Loucy (cell line): Measurements from ENCODE around the gene BTBD9.

Experiments
- H2AFZ ChIP-seq: fragments of 200-600 bp; sonication (generic); 2 replicates; pipeline ENCODE4 v1.6.0; 2016; ENCODE audit warnings: antibody characterized with exemption, mild to moderate bottlenecking, low read length, moderate library complexity
- H3F3A ChIP-seq: fragments of 200-600 bp; 2 replicates; pipeline ENCODE4 v1.6.0; 2016; ENCODE audit warnings: antibody characterized with exemption, low read depth, mild to moderate bottlenecking
- H3K27me3 ChIP-seq: fragments of 200-600 bp; sonication (generic); 2 replicates; pipeline ENCODE4 v1.6.1; 2014; ENCODE audit warnings: low read length, mild to moderate bottlenecking; ENCODE audit not compliant: insufficient read depth, poor library complexity, severe bottlenecking
- H3K36me3 ChIP-seq: fragments of 200-600 bp; sonication (generic); 2 replicates; pipeline ENCODE4 v1.6.1; 2016; ENCODE audit warnings: low read length; ENCODE audit not compliant: insufficient read depth
- H3K4me1 ChIP-seq: fragments of 200-600 bp; sonication (generic); 2 replicates; pipeline ENCODE4 v1.5.1; 2014; ENCODE audit warnings: low read length, mild to moderate bottlenecking; ENCODE audit not compliant: insufficient read depth, poor library complexity, severe bottlenecking
- H3K4me2 ChIP-seq: fragments of 200-600 bp; sonication (generic); 2 replicates; pipeline ENCODE4 v1.6.0; 2014; ENCODE audit warnings: antibody characterized with exemption, low read length, low read depth, mild to moderate bottlenecking; ENCODE audit not compliant: poor library complexity, severe bottlenecking
- H3K4me3 ChIP-seq: fragments of 200-600 bp; sonication (generic); 2 replicates; pipeline ENCODE4 v1.5.1; 2014; ENCODE audit warnings: low read length, mild to moderate bottlenecking, mixed read lengths; ENCODE audit not compliant: poor library complexity, severe bottlenecking
- H3K79me2 ChIP-seq: fragments of 200-600 bp; sonication (generic); 2 replicates; pipeline ENCODE4 v1.6.1; 2014; ENCODE audit warnings: low read length; ENCODE audit not compliant: insufficient read depth
- H3K9ac ChIP-seq: fragments of 200-600 bp; sonication (generic); 2 replicates; pipeline ENCODE4 v1.6.0; 2014; ENCODE audit warnings: mild to moderate bottlenecking, low read depth, low read length, moderate library complexity; ENCODE audit not compliant: poor library complexity, severe bottlenecking
- H3K9me2 ChIP-seq: fragments of 200-600 bp; sonication (generic); replicated peaks from 2 replicates; pipeline ENCODE4 v1.6.1; 2016; ENCODE audit warnings: low read depth, low read length, mixed read lengths
- H3K9me3 ChIP-seq: fragments of 200-600 bp; sonication (generic); 2 replicates; pipeline ENCODE4 v1.6.1; 2014; ENCODE audit warnings: mild to moderate bottlenecking, antibody characterized with exemption, low read length, low read depth; ENCODE audit not compliant: insufficient read depth
- H4K20me1 ChIP-seq: fragments of 200-600 bp; sonication (generic); 2 replicates; pipeline ENCODE4 v1.6.0; 2014; ENCODE audit warnings: antibody characterized with exemption, low read length, mild to moderate bottlenecking; ENCODE audit not compliant: insufficient read depth, poor library complexity, severe bottlenecking
- CTCF ChIP-seq: fragments of 200-600 bp; sonication (generic); conservative IDR thresholded peaks from 2 replicates; pipeline ENCODE4 v1.5.1; 2014; ENCODE audit warnings: mild to moderate bottlenecking, antibody characterized with exemption, low read length
- EZH2phosphoT487 ChIP-seq: fragments of 200-600 bp; IDR thresholded peaks from 2 replicates; pipeline ENCODE4 v1.6.1; 2018; ENCODE audit warnings: antibody characterized with exemption, mild to moderate bottlenecking, moderate library complexity, borderline replicate concordance

The BTBD9 gene

GRCh38 chr6:38587766-38588362 is 51.9 kb downstream of the BTBD9 start:
- Histone ChIP-seq H3K9me2 (no peaks in the 10 kb centered on the region), H3K9ac (no peak overlapping the region), H3K27me3 (no peaks in the 10 kb centered on the region), H3F3A (no peaks in the 10 kb centered on the region), H3K9me3 (no peaks in the 10 kb centered on the region), H3K36me3 (peaks cover 11% of the 10 kb centered on the region; the same call in 1 of the 2 replicates), H2AFZ (no peak overlapping the region), H3K4me3 (no peak overlapping the region), H4K20me1 (no peaks in the 10 kb centered on the region), H3K4me1 (no peaks in the 10 kb centered on the region), H3K4me2 (no peak overlapping the region), H3K79me2 (no peaks in the 10 kb centered on the region)
- TF ChIP-seq CTCF, result no peak
- TF ChIP-seq EZH2phosphoT487, result no peak

DNA sequence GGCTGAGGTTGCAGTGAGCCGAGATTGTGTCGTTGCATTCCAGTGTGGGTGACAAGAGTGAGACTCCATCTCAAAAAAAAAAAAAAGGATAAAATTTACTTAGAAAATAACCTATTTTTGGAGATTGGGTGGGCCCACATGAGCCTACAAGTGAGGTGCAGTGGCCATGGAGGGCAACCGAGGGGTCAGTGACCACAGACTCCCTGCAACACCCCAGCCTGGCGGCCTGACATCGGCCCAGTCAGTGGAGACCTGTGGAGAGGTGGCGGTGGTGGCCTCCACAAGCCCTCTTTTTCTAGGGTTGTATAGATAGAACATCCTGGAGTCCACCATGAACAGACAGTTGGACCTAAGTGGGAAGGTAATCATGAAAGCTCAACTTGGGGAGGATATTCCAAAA is 52.7 kb downstream of the BTBD9 start:
- Histone ChIP-seq H3K9me2 (no peaks in the 10 kb centered on the region), H3K79me2 (no peaks in the 10 kb centered on the region), H2AFZ (no peak overlapping the region), H3K27me3 (no peaks in the 10 kb centered on the region), H3K4me3 (no peak overlapping the region), H3K4me2 (no peak overlapping the region), H3K36me3 (peaks cover 5% of the 10 kb centered on the region; the same call in 1 of the 2 replicates), H3K9ac (no peak overlapping the region), H4K20me1 (no peaks in the 10 kb centered on the region), H3K4me1 (no peaks in the 10 kb centered on the region), H3K9me3 (no peaks in the 10 kb centered on the region), H3F3A (no peaks in the 10 kb centered on the region)
- TF ChIP-seq EZH2phosphoT487 (no peak), CTCF (no peak)

DNA sequence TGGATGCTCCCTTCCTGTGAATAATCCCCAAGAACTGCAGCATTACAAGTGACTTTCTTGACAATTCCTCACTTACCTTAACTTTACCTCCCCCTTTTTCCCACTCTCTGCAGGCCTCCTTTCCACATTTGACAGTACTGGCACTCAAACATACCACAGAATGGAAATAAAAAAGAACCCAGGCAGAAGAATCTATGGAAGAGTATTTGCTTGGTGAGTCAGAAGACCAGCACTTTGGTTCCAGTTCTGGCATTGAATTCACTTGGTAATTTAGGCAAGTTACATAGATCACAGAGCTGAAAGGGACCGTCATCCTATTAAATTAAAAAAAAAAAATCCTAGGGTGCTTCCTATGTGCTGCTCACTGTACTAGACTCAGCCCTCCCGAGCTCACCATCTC is 55.0 kb downstream of the BTBD9 start:
- Histone ChIP-seq H3K9ac (no peak overlapping the region), H3K27me3 (no peaks in the 10 kb centered on the region), H3K79me2 (no peaks in the 10 kb centered on the region), H3K4me3 (no peak overlapping the region), H3K4me1 (peaks cover 1% of the 10 kb centered on the region), H3K9me2 (no peaks in the 10 kb centered on the region; the same call in 1 of the 2 replicates), H3K4me2 (no peak overlapping the region), H3K9me3 (no peaks in the 10 kb centered on the region), H3K36me3 (no peaks in the 10 kb centered on the region), H4K20me1 (no peaks in the 10 kb centered on the region), H2AFZ (no peak overlapping the region), H3F3A (no peaks in the 10 kb centered on the region)
- no peak for TF ChIP-seq CTCF
- TF ChIP-seq EZH2phosphoT487, result no peak
